Suprapubic skin (tissue), 4 donors: ENCODE measurements around the gene PUSL1. TPM values are rescaled to one million over a fixed set of nuclear protein-coding genes. Genes with fewer than 3 reads are reported as not detected.

Experiments
- DNase-seq, 2 donors: peaks; one replicate each; pipeline ENCODE4 v3.0.0-alpha.2; 2019; ENCODE audit warnings: low spot score in 2 of 2
- H3K27ac ChIP-seq: fragments of 200-600 bp; sonication (generic); one replicate; pipeline ENCODE4 v1.5.1; 2019
- H3K27me3 ChIP-seq: fragments of 200-600 bp; sonication (generic); one replicate; pipeline ENCODE4 v1.5.1; 2019
- H3K36me3 ChIP-seq: fragments of 200-600 bp; sonication (generic); one replicate; pipeline ENCODE4 v1.5.1; 2019
- H3K4me1 ChIP-seq: fragments of 200-600 bp; sonication (generic); one replicate; pipeline ENCODE4 v1.5.1; 2019
- H3K4me3 ChIP-seq: fragments of 200-600 bp; sonication (generic); one replicate; pipeline ENCODE4 v1.5.1; 2019; ENCODE audit warnings: mild to moderate bottlenecking
- H3K9me3 ChIP-seq: fragments of 200-600 bp; sonication (generic); one replicate; pipeline ENCODE4 v1.5.1; 2019
- CTCF ChIP-seq, 2 donors: fragments of 200-600 bp in 1 of 2; fragments of 450-650 bp in 1 of 2; sonication (generic) in 1 of 2; IDR thresholded peaks; one replicate each; pipeline ENCODE4 v1.5.1; 2016 to 2019; ENCODE audit warnings: antibody characterized with exemption in 2 of 2, mild to moderate bottlenecking in 1 of 2, moderate library complexity in 1 of 2
- EP300 ChIP-seq: sonication (generic); formaldehyde crosslinking; IDR thresholded peaks from one replicate; pipeline ENCODE4 v1.6.1; 2017; ENCODE audit warnings: antibody characterized with exemption
- POLR2A ChIP-seq, 2 donors: fragments of 450-650 bp; IDR thresholded peaks; one replicate each; pipeline ENCODE4 v1.6.1; 2017; ENCODE audit warnings: antibody characterized with exemption in 2 of 2, mild to moderate bottlenecking in 2 of 2, moderate library complexity in 2 of 2
- POLR2AphosphoS5 ChIP-seq, 3 donors: sonication (generic); formaldehyde crosslinking; IDR thresholded peaks; one replicate each; pipeline ENCODE4 v1.6.1; 2017; ENCODE audit warnings: antibody characterized with exemption in 3 of 3
- WGBS: methylation state at CpG from one replicate; pipeline ENCODE4 v1.1.5; 2018; 5-methylcytosine and 5-hydroxymethylcytosine counted together
- total RNA-seq, 4 donors: library from RNA; depleted of rRNA; stranded (reverse); fragments of >200 nt; gene quantifications; one replicate each; pipeline ENCODE4 v1.1.0, GENCODE V29; 2016

The PUSL1 gene
- total RNA-seq, 4 donors from 2014 or later = 16.9 to 56.4 (median 36.4) TPM

GRCh38 chr1:1278620-1279019 lies 29.8 kb upstream of the PUSL1 start:
- TF ChIP-seq POLR2AphosphoS5 (IDR thresholded peaks at IDR 0.05) = no peak
- TF ChIP-seq CTCF (IDR thresholded peaks at IDR 0.05) = no peak
- TF ChIP-seq EP300 = no peak
- no peak for TF ChIP-seq POLR2A (IDR thresholded peaks at IDR 0.05)
- no peak for DNase-seq
- Histone ChIP-seq H3K4me1 (peaks cover 21% of the 10 kb centered on the region), H3K36me3 (no peaks in the 10 kb centered on the region), H3K9me3 (no peaks in the 10 kb centered on the region), H3K4me3 (no peak overlapping the region), H3K27ac (no peak overlapping the region), H3K27me3 (no peaks in the 10 kb centered on the region)
- 95% methylated on average over 13 of the region's 13 CpGs for whole genome bisulfite sequencing

DNA sequence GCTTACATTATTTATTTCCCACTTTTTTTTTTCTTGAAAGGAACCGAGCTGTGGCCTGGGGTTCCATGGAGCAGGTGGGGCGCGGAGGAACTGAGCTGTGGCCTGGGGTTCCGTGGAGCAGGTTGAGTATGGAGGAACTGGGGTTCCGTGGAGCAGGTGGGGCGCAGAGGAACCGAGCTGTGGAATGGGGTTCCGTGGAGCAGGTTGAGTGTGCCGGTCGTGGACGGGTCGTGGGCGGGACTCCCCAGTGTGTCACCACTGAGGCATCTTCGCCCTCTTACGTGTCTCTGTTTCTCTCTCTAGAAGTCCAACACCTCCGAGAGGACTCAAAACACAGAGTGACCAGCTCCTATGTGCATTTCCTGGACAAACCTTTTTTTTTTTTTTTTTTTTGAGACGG lies 29.4 kb upstream of the PUSL1 start:
- DNase-seq = no peak
- H3K4me3 ChIP-seq = no peak overlapping the region
- WGBS = 91% methylated on average over 17 of the region's 17 CpGs
- TF ChIP-seq EP300 (no peak), POLR2A (IDR thresholded peaks at IDR 0.05) (no peak), CTCF (IDR thresholded peaks at IDR 0.05) (no peak), POLR2AphosphoS5 (IDR thresholded peaks at IDR 0.05) (no peak)
- peaks cover 22% of the 10 kb centered on the region for H3K4me1 ChIP-seq
- H3K36me3 ChIP-seq = no peaks in the 10 kb centered on the region
- no peaks in the 10 kb centered on the region for H3K27me3 ChIP-seq
- H3K27ac ChIP-seq = no peak overlapping the region
- no peaks in the 10 kb centered on the region for H3K9me3 ChIP-seq

DNA sequence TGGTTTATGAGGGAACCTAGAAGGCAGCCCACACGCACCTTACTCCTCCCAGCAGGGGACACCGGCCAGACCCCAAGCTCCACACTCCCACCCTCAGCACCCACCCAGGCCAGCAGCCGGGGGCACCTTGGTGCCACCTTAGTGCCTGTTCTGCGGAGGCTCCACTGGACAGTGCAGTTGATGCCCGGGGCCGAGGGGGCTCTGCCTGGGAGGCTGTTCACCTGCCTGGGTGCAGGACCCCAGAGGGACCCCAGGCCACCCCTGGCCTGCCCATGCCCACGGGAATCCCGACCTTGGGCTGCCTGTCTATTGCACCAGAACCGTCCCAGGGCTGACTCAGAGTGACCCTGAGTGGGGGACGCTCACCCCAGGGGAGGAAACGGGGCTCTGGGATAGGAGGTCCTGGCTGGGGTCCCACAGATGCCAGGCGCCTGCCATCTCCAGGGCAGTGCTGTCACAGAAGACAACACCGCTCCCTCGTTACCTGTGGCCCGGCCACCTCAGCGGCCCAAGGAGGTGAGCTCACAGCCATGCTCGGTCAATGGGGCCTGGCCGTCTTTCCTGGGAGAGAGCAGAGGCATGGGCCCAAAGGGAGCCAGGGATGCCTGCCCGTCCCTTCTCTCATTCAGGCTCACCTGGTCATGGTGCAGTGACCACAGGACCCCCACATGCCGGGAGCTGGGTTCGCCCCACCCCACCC lies 27.5 kb upstream of the PUSL1 start:
- no peaks in the 10 kb centered on the region for H3K36me3 ChIP-seq
- TF ChIP-seq CTCF (IDR thresholded peaks at IDR 0.05) (no peak), POLR2AphosphoS5 (IDR thresholded peaks at IDR 0.05) (no peak), EP300 (no peak)
- no peaks in the 10 kb centered on the region for H3K9me3 ChIP-seq
- no peak overlapping the region for H3K4me3 ChIP-seq
- H3K4me1 ChIP-seq = peaks cover 12% of the 10 kb centered on the region
- no peak for DNase-seq
- peaks cover 15% of the 10 kb centered on the region for H3K27me3 ChIP-seq
- WGBS = 87% methylated on average over 15 of the region's 21 CpGs
- no peak overlapping the region for H3K27ac ChIP-seq

- Histone ChIP-seq H3K4me1 (peaks cover 12% of the 10 kb centered on the region), H3K36me3 (no peaks in the 10 kb centered on the region), H3K4me3 (no peak overlapping the region), H3K27ac (no peak overlapping the region), H3K27me3 (peaks cover 21% of the 10 kb centered on the region), H3K9me3 (no peaks in the 10 kb centered on the region)
- 46% methylated on average over 5 of the region's 26 CpGs for WGBS
- TF ChIP-seq POLR2AphosphoS5 (IDR thresholded peaks at IDR 0.05) = no peak
- DNase-seq = no peak
Measured at GRCh38 chr1:1281533-1282321, 26.7 kb upstream of the PUSL1 start.

- TF ChIP-seq POLR2A (IDR thresholded peaks at IDR 0.05) (no peak), CTCF (IDR thresholded peaks at IDR 0.05) (no peak), EP300 (no peak), POLR2AphosphoS5 (IDR thresholded peaks at IDR 0.05) (no peak)
- no peak overlapping the region for H3K4me3 ChIP-seq
- DNase-seq = no peak
- WGBS = 72% methylated on average over 9 of the region's 14 CpGs
- H3K27ac ChIP-seq = no peak overlapping the region
- H3K36me3 ChIP-seq = no peaks in the 10 kb centered on the region
- peaks cover 32% of the 10 kb centered on the region for H3K27me3 ChIP-seq
- no peaks in the 10 kb centered on the region for H3K9me3 ChIP-seq
- H3K4me1 ChIP-seq = peaks cover 12% of the 10 kb centered on the region
Measured at GRCh38 chr1:1282998-1283397, 25.4 kb upstream of the PUSL1 start.
